Muscle of leg (tissue), 11 donors: ENCODE measurements around the gene TPRG1. TPM values are rescaled to one million over a fixed set of nuclear protein-coding genes. Genes with fewer than 3 reads are reported as not detected.

Source experiments
- DNase-seq: peaks from one replicate; pipeline ENCODE4 v3.0.0; 2013
- H3K27ac ChIP-seq: one replicate; pipeline ENCODE4 v1.5.1; 2013; ENCODE audit warnings: mild to moderate bottlenecking, low read length, control low read depth
- H3K27me3 ChIP-seq: one replicate; pipeline ENCODE4 v1.6.1; 2013; ENCODE audit warnings: low read length; ENCODE audit not compliant: control insufficient read depth, insufficient read depth
- H3K36me3 ChIP-seq: one replicate; pipeline ENCODE4 v1.6.1; 2013; ENCODE audit warnings: low read length; ENCODE audit not compliant: control insufficient read depth, insufficient read depth
- H3K4me1 ChIP-seq: one replicate; pipeline ENCODE4 v1.6.1; 2013; ENCODE audit warnings: low read length; ENCODE audit not compliant: control insufficient read depth, insufficient read depth
- H3K4me3 ChIP-seq: one replicate; pipeline ENCODE4 v1.5.1; 2013; ENCODE audit warnings: low read length, control low read depth
- H3K9me3 ChIP-seq: replicated peaks from 2 replicates; pipeline ENCODE4 v1.6.1; 2013; ENCODE audit warnings: low read depth, low read length; ENCODE audit not compliant: control insufficient read depth
- WGBS: methylation state at CpG from one replicate; pipeline ENCODE4 v1.1.5; 2013; ENCODE audit warnings: missing lambda C conversion rate; ENCODE audit not compliant: insufficient coverage; 5-methylcytosine and 5-hydroxymethylcytosine counted together
- polyA plus RNA-seq, 8 donors: library from polyadenylated mRNA; unstranded; fragments of 120-200 nt; gene quantifications; one replicate each; pipeline versions ENCODE4 v1.2.1 to v1.2.3, GENCODE V29; 2013; ENCODE audit warnings: inconsistent platforms in 1 of 8, low replicate concordance in 1 of 8; ENCODE audit not compliant: insufficient read length in 8 of 8, insufficient read depth in 1 of 8
- total RNA-seq: library from RNA; stranded (reverse); fragments of 120-200 nt; gene quantifications from one replicate; pipeline ENCODE4 v1.2.4, GENCODE V29; 2013

Gene TPRG1
- total and polyA plus RNA-seq, 9 donors, result 1.2 to 5.6 (median 2.0) TPM

- no peak overlapping the region for H3K27ac ChIP-seq
- H3K27me3 ChIP-seq, result no peaks in the 10 kb centered on the region
- peaks cover 7% of the 10 kb centered on the region for H3K4me1 ChIP-seq
- WGBS, result no CpG with 5 or more reads among the region's 5 CpGs
- H3K9me3 ChIP-seq, result no peaks in the 10 kb centered on the region
- H3K36me3 ChIP-seq, result no peaks in the 10 kb centered on the region
- H3K4me3 ChIP-seq, result no peak overlapping the region
- DNase-seq, result peak; percentile 83
These were observed 104.9 kb downstream of the TPRG1 start for GRCh38 chr3:189276444-189277219.

GRCh38 chr3:189277711-189278110 is 105.9 kb downstream of the TPRG1 start:
- Histone ChIP-seq H3K4me3 (no peak overlapping the region), H3K36me3 (no peaks in the 10 kb centered on the region), H3K27me3 (no peaks in the 10 kb centered on the region), H3K9me3 (no peaks in the 10 kb centered on the region), H3K27ac (no peak overlapping the region), H3K4me1 (peaks cover 7% of the 10 kb centered on the region)
- 67% methylated on average over 2 of the region's 3 CpGs for WGBS
- peak; percentile 32 for DNase-seq

- 50% methylated on average over 1 of the region's 3 CpGs for WGBS
- Histone ChIP-seq H3K9me3 (no peaks in the 10 kb centered on the region), H3K4me3 (no peak overlapping the region), H3K4me1 (peaks cover 7% of the 10 kb centered on the region), H3K27ac (no peak overlapping the region), H3K27me3 (no peaks in the 10 kb centered on the region), H3K36me3 (no peaks in the 10 kb centered on the region)
- no peak for DNase-seq
These were observed 106.5 kb downstream of the TPRG1 start for GRCh38 chr3:189278221-189278620.

- WGBS, result no CpG with 5 or more reads among the region's 3 CpGs
- no peak for DNase-seq
These were observed 110.4 kb downstream of the TPRG1 start for GRCh38 chr3:189282189-189282588.

GRCh38 chr3:189282741-189283140 is 111.0 kb downstream of the TPRG1 start:
- no peak overlapping the region for H3K4me3 ChIP-seq
- no peak for DNase-seq
- no peaks in the 10 kb centered on the region for H3K27me3 ChIP-seq
- WGBS, result no CpG with 5 or more reads among the region's 3 CpGs
- peaks cover 4% of the 10 kb centered on the region for H3K4me1 ChIP-seq
- H3K27ac ChIP-seq, result no peak overlapping the region
- H3K9me3 ChIP-seq, result no peaks in the 10 kb centered on the region
- no peaks in the 10 kb centered on the region for H3K36me3 ChIP-seq

More at GRCh38 chr3:189282189-189282588, 110.4 kb downstream of the TPRG1 start:
- Histone ChIP-seq H3K4me1 (peaks cover 4% of the 10 kb centered on the region), H3K4me3 (no peak overlapping the region), H3K9me3 (no peaks in the 10 kb centered on the region), H3K27me3 (no peaks in the 10 kb centered on the region), H3K36me3 (no peaks in the 10 kb centered on the region), H3K27ac (no peak overlapping the region)

GRCh38 chr3:189286188-189286587 is 114.4 kb downstream of the TPRG1 start:
- Histone ChIP-seq H3K9me3 (no peaks in the 10 kb centered on the region), H3K27ac (no peak overlapping the region), H3K4me3 (no peak overlapping the region), H3K36me3 (no peaks in the 10 kb centered on the region), H3K4me1 (no peaks in the 10 kb centered on the region), H3K27me3 (no peaks in the 10 kb centered on the region)
- no peak for DNase-seq

GRCh38 chr3:189286916-189287315 is 115.1 kb downstream of the TPRG1 start:
- H3K9me3 ChIP-seq, result no peaks in the 10 kb centered on the region
- H3K36me3 ChIP-seq, result no peaks in the 10 kb centered on the region
- WGBS, result 95% methylated on average over 3 of the region's 5 CpGs

GRCh38 chr3:189288348-189289235 is 116.8 kb downstream of the TPRG1 start:
- peaks cover 6% of the 10 kb centered on the region for H3K4me1 ChIP-seq
- H3K9me3 ChIP-seq, result no peaks in the 10 kb centered on the region
- WGBS, result 86% methylated on average over 3 of the region's 7 CpGs
- no peaks in the 10 kb centered on the region for H3K36me3 ChIP-seq
- no peak overlapping the region for H3K27ac ChIP-seq
- no peak overlapping the region for H3K4me3 ChIP-seq
- no peak for DNase-seq
- H3K27me3 ChIP-seq, result no peaks in the 10 kb centered on the region

More at GRCh38 chr3:189286916-189287315, 115.1 kb downstream of the TPRG1 start:
- DNase-seq, result no peak
- Histone ChIP-seq H3K27ac (no peak overlapping the region), H3K27me3 (no peaks in the 10 kb centered on the region), H3K4me3 (no peak overlapping the region), H3K4me1 (no peaks in the 10 kb centered on the region)

- Histone ChIP-seq H3K27me3 (no peaks in the 10 kb centered on the region), H3K9me3 (no peaks in the 10 kb centered on the region), H3K4me1 (peaks cover 6% of the 10 kb centered on the region), H3K4me3 (no peak overlapping the region), H3K27ac (no peak overlapping the region), H3K36me3 (no peaks in the 10 kb centered on the region)
- WGBS, result 80% methylated on average over 1 of the region's 2 CpGs
- DNase-seq, result no peak
These were observed 117.5 kb downstream of the TPRG1 start for GRCh38 chr3:189289251-189289650.
